GM18873 (cell line): ENCODE data around the gene SPOCK1.

ENCODE experiments used
- ATAC-seq: cut with Tn5 transposase; IDR thresholded peaks from one replicate; pipeline ENCODE4 v1.9.1; 2021; ENCODE audit warnings: mild to moderate bottlenecking, moderate library complexity, moderate number of reproducible peaks; ENCODE audit not compliant: unreplicated experiment, low FRiP score

SPOCK1 gene

GRCh38 chr5:137305971-137306602 is 193.0 kb downstream of the SPOCK1 start:
- ATAC-seq: no peak

GRCh38 chr5:137304226-137304874 is 194.8 kb downstream of the SPOCK1 start:
- ATAC-seq: no peak

DNA sequence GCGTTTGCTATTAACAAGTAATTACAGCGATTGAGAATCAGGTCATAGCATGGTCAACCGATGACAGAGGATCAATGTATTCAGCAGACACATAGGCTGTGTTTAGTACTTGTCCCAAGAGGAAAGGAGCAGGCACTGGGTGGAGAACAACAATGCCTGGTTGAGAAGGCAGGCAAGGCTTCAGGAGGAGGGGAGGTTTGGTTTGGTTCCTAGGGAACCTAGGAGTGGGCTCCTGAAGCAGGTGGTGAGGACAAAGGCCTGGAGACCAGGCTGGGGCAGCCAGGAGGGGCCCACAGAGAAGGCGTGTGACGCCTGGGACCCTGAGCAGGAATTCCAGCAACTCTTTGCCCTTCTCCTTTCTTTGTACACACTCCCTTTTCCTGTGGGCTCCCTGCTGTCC is 195.6 kb downstream of the SPOCK1 start:
- ATAC-seq: no peak

DNA sequence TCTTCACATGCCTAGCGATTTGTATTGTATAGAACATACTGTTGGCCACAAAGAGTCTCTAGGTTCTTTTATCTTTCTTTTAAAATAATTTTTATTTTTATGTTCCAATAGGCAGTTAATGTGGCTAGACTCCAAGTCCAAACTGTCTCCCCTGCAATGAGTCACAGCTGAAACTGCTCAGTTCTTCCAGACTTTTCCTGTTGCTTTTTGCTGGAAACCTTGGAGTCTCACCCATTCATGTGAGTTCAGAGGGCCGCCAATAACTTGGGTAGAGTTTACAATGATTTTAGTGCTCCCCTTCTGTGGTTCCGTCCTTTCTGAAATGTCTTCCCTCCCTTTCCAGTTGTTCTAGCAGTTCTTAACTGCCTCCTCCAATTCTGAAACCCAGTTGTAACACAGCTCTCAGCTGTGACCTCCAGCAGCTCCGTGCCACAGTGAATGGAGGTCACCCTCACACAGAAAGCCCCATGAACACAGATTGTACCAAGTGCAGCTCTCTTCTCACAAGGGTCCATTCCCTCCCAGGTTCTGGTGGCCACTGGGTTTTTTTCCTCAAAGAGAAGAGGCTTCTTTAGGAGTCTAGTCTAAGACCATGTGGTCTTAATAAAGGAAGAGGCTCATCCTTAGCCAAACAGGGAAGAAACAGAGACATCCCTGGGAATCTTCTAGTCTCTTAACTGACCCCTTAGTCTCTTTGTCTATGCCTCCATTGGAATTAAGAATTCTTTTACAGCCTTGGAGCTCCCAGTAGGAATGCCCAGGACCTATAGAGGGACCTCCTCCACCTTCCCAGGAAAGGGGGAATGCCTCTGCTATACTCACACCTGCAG is 198.5 kb downstream of the SPOCK1 start:
- ATAC-seq: no peak

DNA sequence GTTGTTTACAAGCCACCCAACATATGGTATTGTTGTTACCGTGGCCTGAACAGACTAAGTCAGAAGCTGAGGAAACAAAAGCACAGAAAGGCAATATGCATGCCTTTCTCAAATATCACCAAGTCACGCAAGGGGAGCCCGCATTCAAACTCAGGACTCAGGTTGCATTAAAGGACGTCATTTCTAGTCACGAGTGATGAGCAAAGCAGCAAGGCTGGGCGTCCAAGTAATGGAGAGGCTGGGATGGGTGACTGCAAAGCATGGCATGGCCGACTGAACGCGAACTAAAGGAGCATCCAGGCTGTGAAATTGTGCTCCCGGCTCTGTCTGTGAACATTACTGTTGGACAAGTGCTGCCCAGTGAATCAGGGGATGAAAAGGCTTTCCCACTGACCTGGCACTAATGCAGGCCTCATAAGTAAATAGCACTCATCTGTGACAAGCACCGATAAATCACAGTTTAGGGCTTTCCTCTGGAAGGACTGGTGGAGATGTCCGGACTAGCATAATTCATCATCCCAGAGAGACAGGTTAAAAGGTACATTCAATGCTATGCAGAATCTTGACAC is 202.8 kb downstream of the SPOCK1 start:
- ATAC-seq: no peak

GRCh38 chr5:137294604-137295003 is 204.5 kb downstream of the SPOCK1 start:
- no peak for ATAC-seq

DNA sequence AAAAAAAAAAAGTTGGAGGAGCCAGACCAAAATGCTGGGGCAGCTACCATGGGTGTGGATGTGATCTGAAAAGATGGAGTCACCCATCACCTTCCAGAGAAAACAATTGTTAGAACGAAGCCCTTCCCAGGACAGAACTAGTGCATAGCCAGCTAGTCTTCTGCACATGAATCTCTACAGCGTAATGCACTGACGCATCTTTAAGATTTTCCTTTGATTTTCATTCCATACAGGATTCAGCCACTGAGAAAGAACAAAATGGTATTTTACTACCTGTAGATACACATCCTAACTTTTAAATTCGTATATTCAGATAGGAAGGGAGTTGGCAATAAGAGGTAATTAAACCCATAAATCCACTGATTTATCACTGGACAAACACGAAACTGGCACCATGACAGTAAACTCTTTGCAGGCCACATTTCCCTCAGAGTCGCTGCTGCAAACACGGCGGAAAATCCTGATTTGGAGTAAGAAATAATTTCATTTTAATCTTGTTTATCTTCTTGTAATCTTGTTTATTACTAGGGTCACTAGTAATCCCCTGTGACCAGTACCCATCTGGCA is 206.6 kb downstream of the SPOCK1 start:
- no peak for ATAC-seq

GRCh38 chr5:137291436-137291835 is 207.7 kb downstream of the SPOCK1 start:
- no peak for ATAC-seq

- ATAC-seq: no peak
These were observed 208.1 kb downstream of the SPOCK1 start for GRCh38 chr5:137291031-137291430.

- no peak for ATAC-seq
These were observed 208.8 kb downstream of the SPOCK1 start for GRCh38 chr5:137290373-137290772.

DNA sequence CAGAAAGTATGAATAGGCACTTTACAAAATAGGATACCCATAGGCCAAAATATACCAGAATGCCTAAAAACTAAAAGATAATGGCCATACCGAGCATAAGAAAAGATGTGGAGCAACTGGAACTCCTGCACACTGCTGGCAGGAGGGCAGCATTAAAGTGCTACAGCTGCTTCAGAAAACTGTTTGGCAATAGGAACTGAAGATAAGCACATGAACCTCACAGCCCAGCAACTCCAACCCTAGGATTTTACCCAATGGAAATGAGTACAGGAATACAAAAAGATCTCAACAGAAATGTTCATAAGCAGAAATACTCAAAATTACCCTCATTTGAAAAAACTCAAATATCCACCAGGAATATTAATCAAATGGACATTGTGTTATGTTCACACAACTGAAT is 209.3 kb downstream of the SPOCK1 start:
- ATAC-seq: no peak

DNA sequence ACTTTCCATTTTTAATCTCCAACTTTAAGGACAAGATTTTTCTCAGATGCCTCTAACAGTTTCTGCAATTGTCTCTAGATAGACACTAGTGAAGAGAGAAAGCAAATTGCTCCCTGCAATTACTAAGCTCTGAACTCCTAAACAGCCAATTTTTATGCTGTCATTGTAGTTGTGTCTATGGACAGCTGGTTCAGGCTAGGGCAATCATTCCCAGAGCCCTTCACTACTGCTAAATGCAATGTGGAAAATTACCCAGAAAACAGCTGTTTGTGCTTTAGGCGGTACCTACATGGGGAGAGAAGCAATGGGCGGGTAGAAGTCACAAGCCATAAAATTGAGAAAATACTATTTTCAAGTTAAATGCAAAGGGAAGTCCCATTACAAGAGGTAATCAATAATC is 211.6 kb downstream of the SPOCK1 start:
- no peak for ATAC-seq

DNA sequence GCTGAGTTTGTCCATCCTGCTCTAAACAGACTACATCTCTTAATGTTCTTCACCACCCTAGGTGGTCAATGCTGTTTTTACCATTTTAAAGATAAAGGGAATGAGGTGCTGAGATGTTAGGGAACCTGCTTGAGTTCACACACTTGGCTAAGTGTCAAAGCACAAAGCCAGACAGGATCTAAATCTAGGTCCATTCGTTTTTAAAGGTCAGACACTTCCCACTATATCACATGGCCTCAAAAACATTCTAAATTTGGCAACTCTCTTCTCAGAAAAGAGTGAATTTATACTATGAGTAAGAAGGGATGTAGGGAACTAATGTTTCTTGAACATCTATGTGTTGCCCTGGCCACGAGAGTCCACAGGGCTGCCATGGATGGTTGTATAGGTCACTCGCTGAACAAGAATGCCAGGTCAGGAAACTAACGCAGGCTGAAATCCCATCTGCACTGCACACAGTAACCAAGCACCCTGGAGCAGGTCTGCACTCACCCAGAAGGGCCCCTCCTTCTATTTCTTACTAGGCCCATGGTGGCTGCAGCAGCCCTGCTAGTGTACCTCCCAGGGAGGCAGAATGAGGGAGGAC is 213.0 kb downstream of the SPOCK1 start:
- no peak for ATAC-seq

DNA sequence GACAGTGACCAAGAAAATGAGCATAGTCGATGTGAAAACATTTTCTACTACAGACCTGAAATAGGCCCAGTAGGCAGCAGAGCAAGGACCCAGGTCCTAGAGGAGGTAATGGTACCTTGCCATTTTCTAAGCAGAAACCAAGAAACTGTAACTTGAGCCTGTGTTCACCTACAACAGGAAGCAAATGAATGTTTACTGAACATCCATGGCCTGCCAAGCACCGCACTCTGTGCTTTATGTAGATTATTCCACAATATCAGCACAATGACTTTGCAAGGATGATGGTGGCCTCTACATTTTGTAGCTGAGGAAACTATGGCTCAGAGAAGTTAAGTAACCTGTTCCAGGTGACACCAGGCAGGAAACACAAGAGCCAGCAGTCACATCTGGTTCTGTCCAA is 215.3 kb downstream of the SPOCK1 start:
- ATAC-seq: no peak

DNA sequence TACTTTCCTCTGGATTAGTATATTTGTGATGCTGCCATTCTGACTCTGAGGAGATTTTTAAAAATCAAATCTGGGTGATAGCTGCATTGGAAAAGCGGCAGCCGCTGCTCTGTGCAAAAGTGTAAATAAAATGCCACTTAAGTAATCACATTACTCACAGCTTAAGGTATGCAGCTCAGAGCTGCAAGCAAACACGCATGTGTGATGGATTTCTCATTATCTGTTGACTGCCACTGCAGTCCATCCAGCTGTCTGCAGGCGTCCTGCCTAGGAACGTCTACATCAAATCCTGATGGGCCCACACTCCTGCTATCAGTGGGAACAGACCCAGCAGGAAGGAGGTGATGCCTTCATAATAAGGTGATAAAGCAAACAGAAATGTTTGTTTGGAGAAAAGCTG is 216.9 kb downstream of the SPOCK1 start:
- ATAC-seq: no peak

GRCh38 chr5:137281201-137281600 is 217.9 kb downstream of the SPOCK1 start:
- no peak for ATAC-seq

DNA sequence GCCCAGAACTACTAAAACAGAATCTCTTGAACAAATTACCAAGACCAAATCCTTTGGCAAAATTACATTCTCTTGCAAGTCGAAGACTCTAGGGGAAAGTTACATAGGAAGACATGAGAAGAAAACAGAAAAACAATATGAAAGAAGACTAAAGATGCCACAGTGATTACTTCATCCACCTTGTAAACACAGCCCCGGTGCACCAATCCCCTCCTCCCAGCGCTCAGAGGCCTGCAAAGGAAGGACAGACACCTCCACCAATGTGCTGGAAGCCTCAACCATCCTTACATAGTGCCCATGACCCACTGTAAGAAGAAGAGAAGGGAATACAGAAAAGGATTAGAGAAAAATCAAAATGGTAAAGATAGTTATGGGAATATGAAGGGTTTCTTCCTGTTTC is 218.5 kb downstream of the SPOCK1 start:
- no peak for ATAC-seq

DNA sequence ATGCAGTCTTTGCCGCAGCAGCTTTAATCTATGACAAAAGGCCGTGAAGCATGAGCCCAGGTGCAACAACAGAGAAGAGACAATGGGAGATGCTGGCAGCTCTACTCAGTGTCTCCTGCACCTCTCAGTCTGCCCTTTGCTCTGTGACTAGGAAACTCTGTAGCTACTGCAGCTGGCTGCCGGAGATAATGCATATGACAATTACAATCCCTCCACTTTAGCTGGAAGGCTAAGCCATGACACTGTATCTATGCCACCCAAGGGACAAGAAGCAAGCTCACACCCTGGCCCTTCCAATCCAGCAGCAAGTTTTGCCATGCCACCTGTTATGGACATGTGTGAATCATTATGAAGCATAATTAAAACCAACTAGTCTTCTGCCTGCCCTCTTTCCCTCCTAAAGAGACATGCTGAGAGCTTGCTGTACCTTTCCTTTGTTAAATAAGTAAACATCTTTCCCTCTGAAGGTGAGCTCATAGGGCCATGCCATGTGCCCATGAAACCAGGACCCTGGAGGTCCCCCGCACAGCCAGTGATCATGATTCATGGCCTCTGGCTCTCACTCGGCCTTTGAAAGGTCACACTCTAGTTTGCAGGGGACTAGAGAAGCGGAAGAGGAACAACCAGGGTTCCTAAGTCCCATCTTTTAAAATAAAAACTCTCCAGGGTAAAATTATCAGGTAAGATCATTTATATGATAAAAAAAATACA is 219.4 kb downstream of the SPOCK1 start:
- ATAC-seq: no peak

GRCh38 chr5:137278476-137278875 is 220.7 kb downstream of the SPOCK1 start:
- no peak for ATAC-seq

- ATAC-seq: no peak
These were observed 224.0 kb downstream of the SPOCK1 start for GRCh38 chr5:137275083-137275482.
